ENCODE measurements around the gene AFAP1L1.

GRCh38 chr5:149372076-149372795, 100.6 kb downstream of the AFAP1L1 start:
- TF ChIP-seq PAXIP1 (CRISPR knock-in tag; conservative IDR thresholded peaks at IDR 0.05) (no peak), ZNF777 (CRISPR knock-in tag; IDR thresholded peaks at IDR 0.05) (no peak), KLF9 (CRISPR knock-in tag; IDR thresholded peaks at IDR 0.05; ENCODE audit: low read depth) (no peak), ATF1 (CRISPR knock-in tag; IDR thresholded peaks at IDR 0.05) (no peak), YY1 (IDR thresholded peaks at IDR 0.05; ENCODE audit: insufficient read depth, insufficient replicate concordance, low read depth, low read length) (no peak), POLR2AphosphoS5 (IDR thresholded peaks at IDR 0.05; ENCODE audit: low read depth, low read length) (no peak), MXI1 (IDR thresholded peaks at IDR 0.05; ENCODE audit: borderline replicate concordance, low read depth, low read length) (no peak), ZNF775 (CRISPR knock-in tag; IDR thresholded peaks at IDR 0.05; ENCODE audit: borderline replicate concordance) (no peak), ZNF24 (IDR thresholded peaks at IDR 0.05) (no peak), POLR2A (IDR thresholded peaks at IDR 0.05; ENCODE audit: insufficient read depth in 1 of 2, low read depth in 2 of 2, low read length in 2 of 2) (no peak), SP1 (IDR thresholded peaks at IDR 0.05) (no peak), SP1 (CRISPR knock-in tag; IDR thresholded peaks at IDR 0.05) (no peak), ZNF263 (CRISPR knock-in tag; IDR thresholded peaks at IDR 0.05) (no peak), HDAC6 (IDR thresholded peaks at IDR 0.05; ENCODE audit: low read depth, low read length) (no peak)

All from HepG2 (cell line).